ENCODE results near the gene CELF3.

Gene CELF3

DNA sequence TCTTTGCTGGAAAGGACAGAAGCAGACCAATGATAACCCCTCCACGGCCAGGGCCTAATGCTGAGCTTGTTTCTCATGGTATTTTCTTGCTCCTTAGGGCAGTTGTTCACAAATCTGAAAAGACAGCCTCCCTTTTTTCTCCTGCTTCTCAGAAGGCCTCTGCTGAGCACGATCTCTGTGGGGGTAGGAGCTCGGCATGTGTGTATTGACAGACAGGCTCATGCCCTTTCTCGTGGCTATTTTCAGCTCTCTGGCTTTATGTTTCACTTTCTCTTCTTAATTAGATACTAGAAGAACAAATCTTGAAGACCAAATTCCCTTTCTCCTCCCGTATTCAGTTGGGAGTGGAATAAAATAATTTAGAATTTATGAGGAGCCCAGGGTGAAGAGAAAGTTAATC, 4.0 kb upstream of the CELF3 start:
- no peak for DNase-seq (ENCODE audit: extremely low read depth, low read depth)
- TF ChIP-seq, protein P1, sequence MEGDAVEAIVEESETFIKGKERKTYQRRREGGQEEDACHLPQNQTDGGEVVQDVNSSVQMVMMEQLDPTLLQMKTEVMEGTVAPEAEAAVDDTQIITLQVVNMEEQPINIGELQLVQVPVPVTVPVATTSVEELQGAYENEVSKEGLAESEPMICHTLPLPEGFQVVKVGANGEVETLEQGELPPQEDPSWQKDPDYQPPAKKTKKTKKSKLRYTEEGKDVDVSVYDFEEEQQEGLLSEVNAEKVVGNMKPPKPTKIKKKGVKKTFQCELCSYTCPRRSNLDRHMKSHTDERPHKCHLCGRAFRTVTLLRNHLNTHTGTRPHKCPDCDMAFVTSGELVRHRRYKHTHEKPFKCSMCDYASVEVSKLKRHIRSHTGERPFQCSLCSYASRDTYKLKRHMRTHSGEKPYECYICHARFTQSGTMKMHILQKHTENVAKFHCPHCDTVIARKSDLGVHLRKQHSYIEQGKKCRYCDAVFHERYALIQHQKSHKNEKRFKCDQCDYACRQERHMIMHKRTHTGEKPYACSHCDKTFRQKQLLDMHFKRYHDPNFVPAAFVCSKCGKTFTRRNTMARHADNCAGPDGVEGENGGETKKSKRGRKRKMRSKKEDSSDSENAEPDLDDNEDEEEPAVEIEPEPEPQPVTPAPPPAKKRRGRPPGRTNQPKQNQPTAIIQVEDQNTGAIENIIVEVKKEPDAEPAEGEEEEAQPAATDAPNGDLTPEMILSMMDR (IDR thresholded peaks at IDR 0.05; ENCODE audit: low read depth, low read length, missing control alignments) = no peak
- no peak overlapping the region for H3K4me3 ChIP-seq (replicated peaks; ENCODE audit: low read depth, low read length)

DNA sequence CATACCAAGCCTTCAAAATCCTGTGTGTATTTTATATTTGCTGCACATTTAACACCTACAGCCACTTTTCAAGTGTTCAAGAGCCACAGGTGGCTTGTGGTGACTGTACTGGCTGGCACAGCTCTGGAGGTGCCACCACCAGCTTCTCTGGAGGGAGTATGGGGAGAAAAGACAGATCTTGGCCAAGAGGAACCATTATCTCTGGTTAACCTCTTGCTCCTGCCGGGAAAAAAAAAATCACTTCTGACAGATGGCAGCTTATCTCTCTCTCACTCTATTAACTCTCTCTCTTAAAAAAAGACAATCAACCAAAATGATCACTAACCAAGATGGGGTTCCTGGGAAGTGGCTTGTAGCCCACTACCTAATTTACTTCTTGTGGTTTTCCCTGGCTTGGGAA, 3.5 kb upstream of the CELF3 start:
- no peak for DNase-seq (ENCODE audit: extremely low read depth, low read depth)
- TF ChIP-seq, protein P1 (IDR thresholded peaks at IDR 0.05; ENCODE audit: low read depth, low read length, missing control alignments) = no peak
- H3K4me3 ChIP-seq (replicated peaks; ENCODE audit: low read depth, low read length) = no peak overlapping the region

DNA sequence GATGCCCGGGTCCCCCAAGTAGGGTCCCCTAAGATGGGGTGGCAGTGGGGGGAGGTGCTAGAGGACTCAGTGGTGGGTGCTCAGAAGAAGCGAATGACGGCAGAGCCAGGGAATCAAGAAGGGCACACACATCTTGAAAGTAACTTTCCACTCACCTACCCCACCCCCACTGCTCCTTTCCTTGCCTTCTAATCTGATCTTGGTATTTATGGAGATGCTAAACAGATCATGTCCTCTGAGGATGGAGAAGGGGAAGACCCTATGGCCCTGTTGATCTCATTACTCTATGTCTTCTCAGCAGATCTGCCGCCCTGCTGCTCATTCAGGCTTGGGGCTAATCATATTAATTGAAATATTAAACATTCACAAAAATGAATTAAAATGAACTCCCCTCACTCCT, 2.1 kb upstream of the CELF3 start:
- TF ChIP-seq, protein P1 (IDR thresholded peaks at IDR 0.05; ENCODE audit: low read depth, low read length, missing control alignments) = no peak
- no peak for DNase-seq (ENCODE audit: extremely low read depth, low read depth)
- no peak overlapping the region for H3K4me3 ChIP-seq (replicated peaks; ENCODE audit: low read depth, low read length)

DNA sequence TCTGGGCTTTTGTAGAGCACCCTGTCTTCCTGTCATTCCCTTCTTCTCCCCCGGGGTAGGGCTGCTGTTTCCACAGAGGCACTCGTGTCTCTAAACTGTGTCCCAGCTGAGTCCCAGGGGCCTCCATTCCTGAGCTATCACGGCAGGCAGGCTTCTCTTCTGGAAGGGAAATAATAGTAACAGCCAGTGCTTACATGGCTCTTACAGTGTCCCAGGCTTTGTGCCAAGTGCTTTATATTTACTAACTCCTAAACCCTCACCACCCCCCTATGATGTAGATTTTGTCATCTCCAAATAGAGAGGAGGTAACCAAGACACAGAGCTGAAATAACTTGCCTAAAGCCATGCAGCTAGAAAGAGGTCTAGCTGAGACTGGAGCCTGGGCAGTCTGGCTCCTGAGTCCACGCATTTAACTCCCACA, 1.4 kb upstream of the CELF3 start:
- no peak overlapping the region for H3K4me3 ChIP-seq (replicated peaks; ENCODE audit: low read depth, low read length)
- DNase-seq (ENCODE audit: extremely low read depth, low read depth) = no peak
- TF ChIP-seq, protein P1 (IDR thresholded peaks at IDR 0.05; ENCODE audit: low read depth, low read length, missing control alignments) = no peak

DNA sequence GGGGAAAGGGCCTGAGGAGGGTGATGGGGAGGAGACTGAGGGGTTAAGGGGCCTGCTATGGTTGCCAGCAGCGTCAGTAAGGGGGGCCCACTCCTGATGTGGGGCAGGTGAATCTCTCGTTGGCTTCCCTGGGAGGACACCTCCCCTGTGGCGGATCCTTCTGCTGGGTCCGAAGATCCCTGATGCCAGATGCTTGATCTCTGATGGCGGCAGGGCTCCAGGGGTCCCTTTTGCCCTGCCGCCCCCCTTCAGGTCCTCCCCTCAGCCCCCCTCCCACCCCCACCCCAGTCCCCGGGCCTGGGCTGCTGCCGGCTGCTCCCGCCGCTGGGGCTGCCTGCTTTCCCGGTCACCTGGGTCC, 219 bp downstream of the CELF3 start:
- TF ChIP-seq, protein P1 (IDR thresholded peaks at IDR 0.05; ENCODE audit: low read depth, low read length, missing control alignments) = no peak
- no peak for DNase-seq (ENCODE audit: extremely low read depth, low read depth)
- no peak overlapping the region for H3K4me3 ChIP-seq (replicated peaks; ENCODE audit: low read depth, low read length)

DNA sequence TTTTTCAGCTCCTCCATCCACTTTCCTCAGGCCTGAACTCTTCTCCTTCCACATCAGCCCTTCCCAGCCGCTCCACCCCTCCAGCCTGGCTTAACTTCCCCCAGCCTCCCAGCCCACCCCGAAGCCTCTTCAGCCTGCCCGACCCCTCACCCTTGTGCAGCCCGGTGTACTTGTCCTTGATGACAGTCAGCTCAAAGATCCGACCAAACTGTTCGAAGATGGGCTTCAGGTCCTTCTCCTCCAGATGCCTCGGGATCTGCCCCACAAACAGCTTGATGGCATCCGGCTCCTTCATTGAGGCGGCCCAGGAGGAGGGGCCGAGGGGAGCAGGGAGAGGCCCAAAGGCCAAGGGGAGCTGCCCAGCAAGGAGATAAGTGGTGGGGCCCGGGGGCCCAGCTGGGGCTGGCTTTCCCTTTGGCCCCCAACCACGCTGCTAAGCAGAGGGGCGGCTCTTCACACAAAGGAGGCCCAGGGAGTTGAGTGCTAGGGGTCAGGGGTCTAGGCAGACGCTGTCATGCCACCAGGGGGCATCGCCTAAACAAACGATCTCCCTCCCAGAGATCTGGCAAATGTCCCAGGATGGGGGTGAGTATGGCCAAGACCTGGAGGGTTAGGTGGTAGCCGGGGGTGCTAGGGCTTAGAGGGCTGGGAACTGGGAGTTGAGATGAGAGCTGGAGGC, 738 bp downstream of the CELF3 start:
- TF ChIP-seq, protein P1 (IDR thresholded peaks at IDR 0.05; ENCODE audit: low read depth, low read length, missing control alignments) = peak; percentile 18
- DNase-seq (ENCODE audit: extremely low read depth, low read depth) = no peak
- H3K4me3 ChIP-seq (replicated peaks; ENCODE audit: low read depth, low read length) = no peak overlapping the region

All from HFF-Myc (cell line).